PC-3 (cell line): ENCODE measurements around the gene GREM1.

ENCODE experiments used
- EZH2 ChIP-seq: fragments of 300-600 bp; sonication (generic); IDR thresholded peaks from one replicate; pipeline ENCODE4 v1.6.1; 2017; ENCODE audit warnings: antibody characterized with exemption, mild to moderate bottlenecking, low read length; ENCODE audit not compliant: unreplicated experiment
- EZH2phosphoT487 ChIP-seq: fragments of 300-600 bp; sonication (generic); IDR thresholded peaks from 2 replicates; pipeline ENCODE4 v1.6.1; 2018; ENCODE audit warnings: mild to moderate bottlenecking, antibody characterized with exemption, low read length, borderline replicate concordance
- TF ChIP-seq, protein P1 (sequence below): fragments of 300-600 bp; sonication (generic); conservative IDR thresholded peaks from 2 replicates; pipeline ENCODE4 v1.5.1; 2017; ENCODE audit warnings: antibody characterized with exemption, low read depth, mild to moderate bottlenecking, low read length

GRCh38 chr15:32692286-32692685, 25.5 kb upstream of the GREM1 start:
- TF ChIP-seq EZH2 (no peak), EZH2phosphoT487 (no peak)
- TF ChIP-seq, protein P1, sequence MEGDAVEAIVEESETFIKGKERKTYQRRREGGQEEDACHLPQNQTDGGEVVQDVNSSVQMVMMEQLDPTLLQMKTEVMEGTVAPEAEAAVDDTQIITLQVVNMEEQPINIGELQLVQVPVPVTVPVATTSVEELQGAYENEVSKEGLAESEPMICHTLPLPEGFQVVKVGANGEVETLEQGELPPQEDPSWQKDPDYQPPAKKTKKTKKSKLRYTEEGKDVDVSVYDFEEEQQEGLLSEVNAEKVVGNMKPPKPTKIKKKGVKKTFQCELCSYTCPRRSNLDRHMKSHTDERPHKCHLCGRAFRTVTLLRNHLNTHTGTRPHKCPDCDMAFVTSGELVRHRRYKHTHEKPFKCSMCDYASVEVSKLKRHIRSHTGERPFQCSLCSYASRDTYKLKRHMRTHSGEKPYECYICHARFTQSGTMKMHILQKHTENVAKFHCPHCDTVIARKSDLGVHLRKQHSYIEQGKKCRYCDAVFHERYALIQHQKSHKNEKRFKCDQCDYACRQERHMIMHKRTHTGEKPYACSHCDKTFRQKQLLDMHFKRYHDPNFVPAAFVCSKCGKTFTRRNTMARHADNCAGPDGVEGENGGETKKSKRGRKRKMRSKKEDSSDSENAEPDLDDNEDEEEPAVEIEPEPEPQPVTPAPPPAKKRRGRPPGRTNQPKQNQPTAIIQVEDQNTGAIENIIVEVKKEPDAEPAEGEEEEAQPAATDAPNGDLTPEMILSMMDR: no peak
